PFSK-1 (cell line): ENCODE results near the gene LRMDA.

Source experiments
- POLR2AphosphoS5 ChIP-seq: IDR thresholded peaks from 2 replicates; pipeline ENCODE4 v1.6.1; 2012; ENCODE audit warnings: low read depth, mild to moderate bottlenecking, control low read depth, low read length, moderate library complexity
- SIN3A ChIP-seq: IDR thresholded peaks from 2 replicates; pipeline ENCODE4 v1.6.1; 2012; ENCODE audit warnings: mild to moderate bottlenecking, low read length, moderate library complexity, borderline replicate concordance; ENCODE audit not compliant: insufficient read depth
- TAF1 ChIP-seq: IDR thresholded peaks from 2 replicates; pipeline ENCODE4 v1.6.1; 2012; ENCODE audit warnings: low read length, control low read depth, borderline replicate concordance; ENCODE audit not compliant: insufficient read depth
- TF ChIP-seq, protein P1 (sequence below), 2 experiments: IDR thresholded peaks; 2 replicates each; pipeline versions ENCODE4 v1.6.1 to v1.8.0; 2011 to 2012; ENCODE audit warnings: low read depth in 2 of 2, low read length in 2 of 2, control low read depth in 1 of 2, inconsistent platforms in 1 of 2, mild to moderate bottlenecking in 1 of 2, moderate library complexity in 1 of 2; ENCODE audit not compliant: insufficient read depth in 1 of 2

DNA sequence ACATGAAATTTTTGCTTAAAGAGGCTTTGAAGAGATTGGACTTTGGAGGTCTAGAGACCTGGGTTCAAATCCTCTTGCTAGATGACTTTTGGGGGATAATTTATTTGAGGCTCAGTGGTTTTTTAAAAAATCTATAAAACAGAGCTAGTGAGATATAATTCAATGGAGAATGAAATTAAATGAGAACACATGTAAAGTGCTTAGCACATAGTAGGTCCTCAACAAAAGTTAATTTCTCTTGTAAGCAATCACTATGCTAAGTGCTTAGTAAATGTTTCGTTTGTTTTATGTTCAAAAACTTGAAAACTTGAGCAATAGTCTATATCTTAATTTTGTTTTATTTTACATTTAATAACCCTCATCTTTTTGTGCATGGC, 64.8 kb downstream of the LRMDA start:
- TF ChIP-seq, protein P1, sequence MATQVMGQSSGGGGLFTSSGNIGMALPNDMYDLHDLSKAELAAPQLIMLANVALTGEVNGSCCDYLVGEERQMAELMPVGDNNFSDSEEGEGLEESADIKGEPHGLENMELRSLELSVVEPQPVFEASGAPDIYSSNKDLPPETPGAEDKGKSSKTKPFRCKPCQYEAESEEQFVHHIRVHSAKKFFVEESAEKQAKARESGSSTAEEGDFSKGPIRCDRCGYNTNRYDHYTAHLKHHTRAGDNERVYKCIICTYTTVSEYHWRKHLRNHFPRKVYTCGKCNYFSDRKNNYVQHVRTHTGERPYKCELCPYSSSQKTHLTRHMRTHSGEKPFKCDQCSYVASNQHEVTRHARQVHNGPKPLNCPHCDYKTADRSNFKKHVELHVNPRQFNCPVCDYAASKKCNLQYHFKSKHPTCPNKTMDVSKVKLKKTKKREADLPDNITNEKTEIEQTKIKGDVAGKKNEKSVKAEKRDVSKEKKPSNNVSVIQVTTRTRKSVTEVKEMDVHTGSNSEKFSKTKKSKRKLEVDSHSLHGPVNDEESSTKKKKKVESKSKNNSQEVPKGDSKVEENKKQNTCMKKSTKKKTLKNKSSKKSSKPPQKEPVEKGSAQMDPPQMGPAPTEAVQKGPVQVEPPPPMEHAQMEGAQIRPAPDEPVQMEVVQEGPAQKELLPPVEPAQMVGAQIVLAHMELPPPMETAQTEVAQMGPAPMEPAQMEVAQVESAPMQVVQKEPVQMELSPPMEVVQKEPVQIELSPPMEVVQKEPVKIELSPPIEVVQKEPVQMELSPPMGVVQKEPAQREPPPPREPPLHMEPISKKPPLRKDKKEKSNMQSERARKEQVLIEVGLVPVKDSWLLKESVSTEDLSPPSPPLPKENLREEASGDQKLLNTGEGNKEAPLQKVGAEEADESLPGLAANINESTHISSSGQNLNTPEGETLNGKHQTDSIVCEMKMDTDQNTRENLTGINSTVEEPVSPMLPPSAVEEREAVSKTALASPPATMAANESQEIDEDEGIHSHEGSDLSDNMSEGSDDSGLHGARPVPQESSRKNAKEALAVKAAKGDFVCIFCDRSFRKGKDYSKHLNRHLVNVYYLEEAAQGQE (IDR thresholded peaks at IDR 0.05; ENCODE audit: insufficient read depth in 1 of 2, low read depth in 2 of 2, low read length in 2 of 2), result no peak
- no peak for TF ChIP-seq TAF1
- TF ChIP-seq POLR2AphosphoS5, result no peak
- TF ChIP-seq SIN3A, result no peak
